Endothelial cell of umbilical vein (primary cell): ENCODE data around the gene TRIM51.

Experiments used
- CTCF ChIP-seq, 2 donors: IDR thresholded peaks; 1 replicate in 1 of 2; 2 replicates in 1 of 2; pipeline ENCODE4 v1.5.1; 2011; ENCODE audit warnings: low read length in 2 of 2, mild to moderate bottlenecking in 2 of 2, moderate library complexity in 2 of 2, control low read depth in 1 of 2, inconsistent platforms in 1 of 2, low read depth in 1 of 2; ENCODE audit not compliant: insufficient read depth in 1 of 2; ENCODE audit errors: extremely low read depth in 1 of 2
- EZH2 ChIP-seq: IDR thresholded peaks from 2 replicates; pipeline ENCODE4 v1.6.1; 2012; ENCODE audit warnings: borderline replicate concordance, low read depth, mild to moderate bottlenecking, moderate library complexity, low read length, inconsistent platforms; ENCODE audit not compliant: severe bottlenecking
- GATA2 ChIP-seq: IDR thresholded peaks from 2 replicates; pipeline ENCODE4 v1.7.0; 2011; ENCODE audit warnings: low read depth, mild to moderate bottlenecking, moderate library complexity, mixed read lengths, low read length; ENCODE audit not compliant: insufficient read length, insufficient read depth
- JUN ChIP-seq: IDR thresholded peaks from 2 replicates; pipeline ENCODE4 v1.6.1; 2011; ENCODE audit warnings: borderline replicate concordance, low read depth; ENCODE audit not compliant: insufficient read length, insufficient read depth
- MAX ChIP-seq: IDR thresholded peaks from 2 replicates; pipeline ENCODE4 v1.6.1; 2011; ENCODE audit not compliant: insufficient read depth, insufficient read length
- MYC ChIP-seq: IDR thresholded peaks from one replicate; pipeline ENCODE4 v1.6.1; 2011; ENCODE audit warnings: mild to moderate bottlenecking, low read depth, low read length
- POLR2A ChIP-seq: IDR thresholded peaks from 2 replicates; pipeline ENCODE4 v1.6.1; 2012; ENCODE audit warnings: low read depth, mild to moderate bottlenecking, control low read depth, low read length
- POLR2AphosphoS5 ChIP-seq: IDR thresholded peaks from 2 replicates; pipeline ENCODE4 v1.6.1; 2012; ENCODE audit warnings: low read depth, mild to moderate bottlenecking, control low read depth, low read length, moderate library complexity; ENCODE audit not compliant: insufficient read depth

- TF ChIP-seq POLR2AphosphoS5 (no peak), CTCF (IDR thresholded peaks at IDR 0.05; ENCODE audit: extremely low read depth in 1 of 2, insufficient read depth in 1 of 2, low read depth in 1 of 2, low read length in 2 of 2) (no peak), MYC (no peak), GATA2 (no peak), POLR2A (no peak), EZH2 (no peak), MAX (no peak), JUN (no peak)
Measured at GRCh38 chr11:55902308-55902707, 19.2 kb downstream of the TRIM51 start.
